A204.1 (cell line): ENCODE data around the gene RPGRIP1L.
"Not testable (repeated sequence)": the region's sequence is repeated elsewhere in the genome, so short reads cannot be mapped to it uniquely, and the experiment has no call there.

ENCODE experiments used
- FAIRE-seq: peaks from 2 replicates; lab custom pipeline; 2012; peaks lifted over from hg19 to GRCh38; lab: Jason Lieb, UNC

RPGRIP1L gene

DNA sequence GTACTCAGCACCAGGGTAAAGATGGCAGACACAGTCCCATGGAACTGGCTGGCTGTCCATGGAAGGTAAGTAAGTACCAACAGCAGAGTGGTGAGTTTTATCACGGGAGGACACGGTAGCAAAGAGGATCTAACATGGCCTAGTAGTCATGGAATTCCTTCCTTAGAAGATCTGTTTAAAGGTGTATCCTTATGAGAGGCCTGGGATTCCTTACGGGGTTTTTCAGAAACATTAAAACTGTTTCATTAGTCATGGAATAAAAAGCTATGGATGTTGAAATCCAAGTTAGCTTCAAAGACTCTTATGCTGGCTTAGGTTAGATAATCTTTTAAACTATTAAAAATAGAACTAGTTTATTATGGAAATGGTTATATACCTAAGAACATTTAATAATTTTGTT, 7.7 kb upstream of the RPGRIP1L start:
- FAIRE-seq = no peak

DNA sequence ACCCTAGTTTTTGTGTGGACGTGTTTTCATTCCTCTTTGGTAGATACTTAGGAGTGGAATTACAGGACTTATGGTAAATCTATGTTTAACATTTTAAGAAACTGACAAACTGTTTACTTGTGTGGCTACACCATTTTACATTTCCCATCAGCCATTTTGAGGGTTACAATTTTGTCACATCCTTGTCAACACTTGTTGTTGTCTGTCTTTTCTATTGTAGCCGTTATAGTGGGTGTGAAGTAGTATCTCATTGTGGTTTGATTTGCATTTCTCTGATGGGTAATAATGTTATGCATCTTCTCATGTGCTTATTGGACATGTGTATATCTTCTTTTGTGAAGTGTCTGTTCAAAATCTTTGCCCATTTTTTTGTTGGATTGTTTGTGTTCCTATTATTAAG, 4.8 kb upstream of the RPGRIP1L start:
- FAIRE-seq = no peak

DNA sequence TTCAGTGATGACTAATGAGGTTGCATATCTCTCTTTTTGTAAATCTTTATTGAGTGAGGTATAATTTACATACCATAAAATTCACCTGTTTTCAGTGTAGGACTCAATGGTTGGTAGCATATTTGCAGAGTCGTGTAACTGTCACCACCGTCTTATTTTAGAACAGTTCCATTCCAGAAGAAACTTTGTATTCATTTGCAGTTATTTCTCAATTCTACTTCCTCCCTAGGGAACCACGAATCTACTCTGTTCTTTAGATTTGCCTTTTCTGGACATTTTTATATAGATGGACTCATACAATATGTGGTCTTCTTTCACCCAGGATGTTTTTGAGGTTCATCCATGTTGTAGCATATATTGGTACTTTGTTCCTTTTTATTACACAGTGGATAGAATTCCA, 4.0 kb upstream of the RPGRIP1L start:
- no peak for FAIRE-seq

DNA sequence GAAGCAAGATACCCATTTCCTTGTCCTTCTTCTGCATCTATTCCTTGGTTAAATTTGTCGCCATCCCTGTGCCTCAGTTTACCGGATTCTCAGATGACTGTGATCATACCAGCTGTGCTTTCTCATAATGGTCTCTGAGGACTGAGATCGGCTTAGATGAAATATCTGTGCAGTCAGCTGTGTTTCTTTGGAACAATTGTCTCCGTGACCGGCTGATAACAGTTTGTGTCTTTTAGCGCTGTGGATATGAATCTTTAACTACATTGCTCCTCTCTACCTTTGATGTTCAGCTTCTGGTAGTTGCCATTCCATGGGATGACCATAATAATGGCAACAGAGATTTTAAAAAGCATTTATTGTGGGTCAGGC, 770 bp upstream of the RPGRIP1L start:
- FAIRE-seq = no peak

DNA sequence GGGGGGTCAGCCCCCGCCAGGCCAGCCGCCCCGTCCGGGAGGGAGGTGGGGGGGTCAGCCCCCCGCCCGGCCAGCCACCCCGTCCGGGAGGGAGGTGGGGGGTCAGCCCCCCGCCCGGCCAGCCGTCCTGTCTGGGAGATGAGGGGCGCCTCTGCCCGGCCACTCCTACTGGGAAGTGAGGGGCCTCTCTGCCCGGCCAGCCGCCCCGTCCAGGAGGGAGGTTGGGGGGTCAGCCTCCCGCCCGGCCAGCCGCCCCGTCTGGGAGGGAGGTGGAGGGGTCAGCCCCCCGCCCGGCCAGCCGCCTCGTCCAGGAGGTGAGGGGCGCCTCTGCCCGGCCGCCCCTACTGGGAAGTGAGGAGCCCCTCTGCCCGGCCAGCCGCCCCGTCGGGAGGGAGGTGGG, 5.4 kb downstream of the RPGRIP1L start:
- FAIRE-seq = not testable (repeated sequence)

DNA sequence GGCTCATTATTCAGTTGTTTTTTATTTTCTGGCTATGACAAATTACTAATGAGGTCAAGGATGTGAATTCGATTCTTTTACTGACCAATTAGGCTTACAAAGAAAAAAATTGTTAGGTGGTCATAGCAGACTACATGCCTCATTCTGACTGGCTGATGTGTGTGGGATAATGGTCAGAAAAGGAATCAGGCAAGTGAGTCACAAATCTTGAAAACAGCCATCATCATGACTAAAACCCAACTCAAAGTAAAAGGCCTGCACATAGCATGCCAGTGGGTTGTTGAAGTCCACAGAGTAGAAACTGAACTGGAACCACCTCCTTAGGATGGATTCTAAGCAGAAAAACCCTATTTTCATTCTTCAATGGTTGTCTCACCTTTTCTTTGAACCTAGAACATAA, 8.6 kb downstream of the RPGRIP1L start:
- no peak for FAIRE-seq

DNA sequence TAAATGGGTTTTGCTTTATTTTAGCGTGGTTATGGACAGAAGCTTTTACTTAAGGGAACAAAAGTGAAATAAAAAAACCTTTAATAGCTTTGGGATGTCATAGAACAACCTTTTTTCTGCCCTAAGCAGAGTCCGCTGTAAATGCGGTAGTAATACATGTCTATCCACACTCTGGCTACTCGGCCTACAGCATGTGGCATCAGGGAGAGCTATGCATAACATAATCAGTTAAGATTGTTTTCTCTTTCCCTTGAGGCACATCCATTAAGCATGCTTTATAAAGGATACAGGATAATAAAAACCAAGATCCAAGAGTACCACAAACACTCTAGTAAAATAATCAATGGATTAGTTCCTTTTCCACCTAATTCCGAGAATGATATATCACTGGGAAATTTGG, 10.3 kb downstream of the RPGRIP1L start:
- FAIRE-seq = no peak

DNA sequence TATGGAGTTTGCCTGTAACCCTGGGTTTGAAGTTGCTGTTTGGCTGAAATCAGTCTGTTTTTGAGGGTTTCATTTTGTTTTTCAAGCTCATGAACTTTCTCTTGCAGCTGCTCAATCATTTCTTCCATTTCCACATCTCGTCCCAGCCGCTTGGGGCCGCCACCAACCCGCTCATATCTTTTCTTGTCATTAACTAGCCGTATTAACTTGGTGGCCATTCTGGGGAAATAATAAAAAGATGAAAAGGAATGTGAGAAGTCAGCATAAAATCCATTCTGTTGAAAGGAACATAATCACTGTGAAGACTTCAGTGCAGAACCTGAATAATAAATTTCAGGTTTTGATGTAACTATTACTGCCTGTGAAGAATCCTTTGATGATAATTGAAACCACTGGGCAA, 11.5 kb downstream of the RPGRIP1L start:
- no peak for FAIRE-seq

DNA sequence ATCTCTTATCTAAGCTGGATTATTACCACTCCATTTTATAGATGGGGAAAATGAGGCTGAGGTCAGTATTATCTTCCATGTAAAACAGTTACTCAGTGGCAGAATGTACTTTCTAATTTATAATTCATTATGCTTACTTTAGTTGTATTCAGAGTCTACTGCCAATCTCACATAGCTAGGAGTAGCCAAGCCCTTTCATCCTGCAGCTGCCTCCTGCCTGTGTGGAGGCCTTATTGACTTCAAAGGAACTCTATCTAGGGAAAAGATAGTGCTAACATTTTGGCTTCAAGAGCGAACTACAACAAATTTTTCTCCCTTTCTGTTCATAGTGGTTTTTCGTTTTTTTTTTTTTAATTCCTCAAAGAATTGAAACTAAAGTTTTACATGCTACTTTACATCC, 12.9 kb downstream of the RPGRIP1L start:
- no peak for FAIRE-seq

DNA sequence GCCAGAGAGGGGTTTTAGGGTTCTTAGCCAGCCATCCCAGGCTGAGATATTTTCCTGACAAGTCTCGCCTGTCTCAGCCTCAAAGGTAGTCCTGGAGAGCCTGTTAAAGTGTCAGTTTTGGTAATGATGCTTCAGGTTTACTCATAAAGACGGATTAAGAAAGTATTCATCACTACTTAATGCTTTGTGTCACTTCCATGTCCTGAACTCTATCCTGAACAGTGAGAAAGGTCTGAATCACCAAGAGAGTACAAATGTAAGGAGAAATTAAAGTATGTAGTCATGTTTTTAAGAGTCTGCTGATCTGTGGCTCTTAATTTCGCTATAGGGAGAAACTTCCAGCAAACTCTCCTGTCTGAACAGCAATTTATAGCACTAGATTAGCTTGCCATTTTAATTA, 14.0 kb downstream of the RPGRIP1L start:
- no peak for FAIRE-seq

DNA sequence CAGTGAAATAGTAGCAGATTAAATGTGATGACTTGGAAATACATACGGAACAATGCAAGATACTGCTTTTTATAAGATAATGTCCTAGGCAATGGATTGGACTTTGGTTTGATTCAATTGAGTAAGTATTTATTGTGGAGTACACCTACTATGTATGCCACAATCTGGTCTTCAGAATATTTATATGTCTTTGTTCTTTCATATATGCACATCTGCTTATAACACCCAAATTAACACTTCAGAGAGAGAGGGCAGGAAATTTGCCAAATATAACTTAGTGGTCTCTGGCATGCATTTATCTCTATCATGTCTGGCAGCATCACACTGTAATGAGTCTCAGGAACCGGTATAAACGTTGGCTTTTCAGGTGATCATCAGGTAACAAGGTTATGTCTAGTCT, 16.9 kb downstream of the RPGRIP1L start:
- FAIRE-seq = no peak

DNA sequence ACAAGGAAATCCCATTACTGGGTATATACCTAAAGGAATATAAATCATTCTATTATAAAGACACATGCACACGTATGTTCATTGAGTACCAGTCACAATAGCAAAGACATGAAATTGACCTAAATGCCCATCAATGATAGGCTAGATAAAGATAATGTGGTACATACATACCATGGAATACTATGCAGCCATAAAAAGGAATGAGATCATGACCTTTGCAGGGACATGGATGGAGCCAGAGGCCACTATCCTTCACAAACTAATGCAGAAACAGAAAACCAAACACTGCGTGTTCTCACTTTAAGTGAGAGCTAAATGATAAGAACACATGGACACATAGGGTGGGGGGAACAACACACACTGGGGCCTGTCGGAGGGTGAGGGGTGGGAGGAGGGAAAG, 18.3 kb downstream of the RPGRIP1L start:
- FAIRE-seq = not testable (repeated sequence)

DNA sequence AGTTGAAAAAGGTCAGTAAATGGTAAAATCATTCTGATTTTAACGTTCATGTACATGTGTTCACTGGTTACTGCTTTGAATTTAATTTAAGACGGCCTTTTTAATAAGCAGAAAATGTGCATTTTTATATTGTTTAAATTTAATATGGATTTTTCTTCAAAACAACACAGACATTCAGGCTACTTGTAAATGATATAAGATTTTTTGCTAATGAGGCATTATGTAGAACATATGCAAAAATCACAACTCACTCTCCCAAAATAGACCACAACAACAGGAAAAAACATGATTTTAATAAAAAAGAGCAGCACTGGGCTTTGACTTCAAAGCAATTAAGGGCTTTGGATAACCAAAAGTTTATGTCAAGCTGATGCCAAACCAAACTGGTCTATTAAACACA, 22.3 kb downstream of the RPGRIP1L start:
- FAIRE-seq = no peak

DNA sequence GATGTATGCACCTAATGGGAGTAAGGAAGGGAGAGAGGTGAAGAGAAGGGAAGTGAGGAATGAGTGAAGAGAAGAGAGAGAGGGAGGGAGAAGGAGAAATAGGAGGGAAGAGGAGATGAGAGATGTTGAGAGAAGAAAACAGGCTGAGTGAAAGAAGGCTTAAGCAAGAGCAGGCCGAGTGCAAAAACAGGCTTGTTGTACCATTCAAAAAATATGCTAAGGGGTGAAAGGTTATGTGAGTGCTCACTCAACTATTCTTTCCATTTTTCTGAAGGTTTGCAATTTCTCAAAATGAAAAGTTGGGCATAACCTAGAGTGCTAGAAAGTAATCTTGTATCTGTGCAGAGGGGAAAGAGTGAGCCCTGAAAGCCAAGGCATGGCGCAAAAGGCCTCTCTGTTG, 22.9 kb downstream of the RPGRIP1L start:
- no peak for FAIRE-seq

DNA sequence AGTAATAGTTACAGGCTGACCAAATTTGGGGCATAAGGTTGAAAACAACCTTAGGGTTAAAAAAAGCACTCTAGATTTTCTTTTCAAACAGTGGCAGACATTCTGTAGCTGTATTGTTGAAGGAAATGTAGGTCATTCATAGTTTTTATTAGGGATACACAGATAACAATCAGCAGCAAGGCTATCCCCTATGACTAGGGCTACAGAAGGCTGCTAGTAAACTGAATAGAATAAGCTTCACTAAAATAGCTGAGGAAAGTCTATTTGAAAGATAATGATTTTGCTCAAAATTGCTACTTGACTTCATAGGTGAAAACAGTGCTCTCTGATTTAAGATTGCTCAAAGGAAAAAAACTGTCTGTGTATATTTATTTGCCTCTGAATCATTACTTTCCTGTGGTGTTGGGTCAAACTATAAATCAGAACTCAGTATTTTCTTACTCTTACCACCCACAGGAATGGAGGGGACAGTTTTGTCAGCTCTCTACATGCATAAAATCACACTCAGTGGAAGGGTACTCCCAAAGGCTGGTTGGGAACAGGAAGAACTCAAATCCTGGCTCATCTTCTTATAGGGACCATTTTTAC, 24.8 kb downstream of the RPGRIP1L start:
- no peak for FAIRE-seq

DNA sequence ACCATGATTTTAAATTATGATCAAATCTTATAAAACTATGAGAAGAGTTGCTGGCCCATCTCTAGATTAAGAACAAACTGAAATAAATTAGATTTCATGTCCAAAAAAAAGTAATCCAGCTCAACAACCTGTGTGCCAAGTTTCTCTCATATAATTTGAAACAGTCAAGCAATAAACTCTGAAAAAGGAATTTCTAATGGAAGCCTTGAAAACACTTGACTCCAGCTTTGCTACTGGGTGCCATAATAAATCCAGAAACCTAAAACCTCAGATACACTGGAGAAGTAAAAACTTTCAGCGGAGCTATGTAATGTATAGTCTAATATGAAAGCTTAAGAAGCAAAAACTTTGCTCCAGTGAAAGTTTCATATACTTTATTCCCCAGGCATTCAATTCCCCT, 25.5 kb downstream of the RPGRIP1L start:
- no peak for FAIRE-seq

DNA sequence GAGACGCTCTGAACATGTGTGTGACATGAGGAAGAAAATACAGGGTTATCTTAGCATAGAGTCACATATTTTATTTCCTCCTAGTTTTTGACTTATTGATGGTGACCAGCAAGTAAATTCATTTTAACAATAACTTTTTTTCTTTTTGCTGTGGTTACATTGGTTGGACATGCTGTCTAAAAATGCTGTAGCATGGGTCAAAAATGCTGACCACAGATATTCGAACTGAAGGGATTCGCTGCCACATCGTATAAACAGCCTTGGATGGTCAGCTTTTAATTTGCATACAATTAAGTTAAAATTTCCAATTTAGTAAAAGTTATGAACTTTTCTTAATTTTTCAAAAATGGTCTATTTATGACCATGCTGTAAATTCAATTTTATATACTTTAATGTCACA, 30.5 kb downstream of the RPGRIP1L start:
- FAIRE-seq = no peak

DNA sequence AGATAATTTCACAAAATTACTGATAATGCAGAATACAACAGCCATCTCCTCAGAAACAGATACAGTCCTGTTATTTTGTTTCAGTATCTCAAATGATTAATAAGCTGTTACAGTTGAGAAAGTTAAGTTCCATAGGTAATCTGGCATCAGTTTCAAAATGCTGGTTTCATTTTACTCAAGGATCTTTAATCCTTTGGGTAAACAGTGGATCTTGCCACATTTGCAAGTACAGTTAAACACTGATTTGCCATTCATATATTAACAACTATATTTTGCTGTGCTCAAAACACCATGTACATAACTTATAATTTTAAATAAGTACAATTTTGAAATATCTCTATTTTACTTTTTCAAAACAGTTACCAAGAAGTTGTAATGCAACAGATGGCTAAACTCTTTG, 31.2 kb downstream of the RPGRIP1L start:
- no peak for FAIRE-seq

DNA sequence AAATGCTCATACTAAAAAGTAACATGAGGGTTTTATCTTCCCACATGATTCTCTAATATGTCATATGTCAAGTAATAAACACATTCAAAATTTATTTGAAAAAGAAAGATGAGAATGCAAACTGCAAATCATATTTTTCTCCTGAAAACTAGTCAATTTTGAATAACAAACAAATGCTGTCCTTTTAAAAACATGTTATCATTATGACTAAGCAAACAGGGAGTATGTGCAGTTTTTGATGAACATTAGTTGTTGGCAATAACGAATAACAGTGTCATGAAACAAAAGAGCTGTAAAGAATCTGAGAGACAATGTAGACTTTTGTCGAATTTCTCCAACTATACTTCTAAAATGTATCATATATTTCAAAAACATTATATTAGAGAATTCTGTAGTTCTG, 34.8 kb downstream of the RPGRIP1L start:
- peak; percentile 16 for FAIRE-seq

DNA sequence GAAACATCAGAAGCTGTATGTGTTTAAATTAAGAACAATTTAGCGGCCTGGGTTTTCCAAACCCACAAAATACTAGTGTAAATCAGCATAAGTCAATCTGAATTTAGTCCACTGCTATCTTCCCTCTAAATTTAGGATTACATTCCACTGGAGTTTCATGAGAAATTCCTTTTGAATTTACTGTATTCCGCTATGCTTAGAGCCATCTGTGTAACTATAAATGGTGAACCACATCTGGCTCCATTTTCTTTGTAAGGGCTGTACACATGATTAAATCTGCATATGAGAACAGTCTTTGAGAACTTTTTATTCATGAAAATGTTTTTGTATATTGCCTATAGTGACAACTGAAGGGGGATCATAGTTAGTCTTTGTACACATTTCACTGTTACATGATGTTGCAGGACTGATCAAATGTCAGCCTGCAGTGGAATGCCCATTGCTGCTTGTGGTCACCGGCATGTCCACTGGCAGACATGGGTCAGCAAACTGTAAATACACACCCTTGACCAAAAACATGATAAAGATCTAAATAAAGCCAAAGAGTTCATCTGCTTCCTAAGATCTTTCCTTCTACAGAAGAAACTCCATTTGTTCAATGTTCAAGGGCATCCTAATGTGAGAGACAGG, 36.8 kb downstream of the RPGRIP1L start:
- FAIRE-seq = no peak

DNA sequence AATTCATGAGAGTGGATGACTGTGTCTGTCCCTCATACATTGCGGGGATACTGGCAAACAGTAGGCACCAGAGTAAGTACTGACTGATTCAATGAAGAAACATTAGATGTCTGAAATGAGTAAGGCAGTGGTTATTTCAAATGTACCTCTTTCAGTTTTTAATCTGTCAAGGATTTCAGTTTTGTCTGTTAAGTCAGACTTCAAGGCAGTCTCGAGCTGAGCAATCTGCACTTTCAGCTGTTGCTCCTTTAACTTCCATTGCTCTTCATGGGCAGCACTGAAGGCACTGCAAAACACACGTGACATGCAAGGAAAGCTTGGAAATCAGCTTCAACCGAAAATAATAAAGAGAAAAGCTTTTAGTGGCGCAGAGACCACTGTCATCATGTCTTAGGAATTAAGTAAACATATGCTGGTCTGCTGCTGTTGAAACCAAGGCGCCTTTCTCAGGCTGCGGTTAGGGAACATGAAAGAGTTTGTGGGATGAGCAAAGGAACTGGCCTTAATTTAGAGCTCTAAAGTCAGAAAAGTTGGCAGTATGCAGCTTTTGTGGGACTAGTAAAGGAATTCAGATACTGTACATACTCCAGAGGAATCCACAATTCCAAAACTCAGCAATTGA, 38.8 kb downstream of the RPGRIP1L start:
- FAIRE-seq = no peak

DNA sequence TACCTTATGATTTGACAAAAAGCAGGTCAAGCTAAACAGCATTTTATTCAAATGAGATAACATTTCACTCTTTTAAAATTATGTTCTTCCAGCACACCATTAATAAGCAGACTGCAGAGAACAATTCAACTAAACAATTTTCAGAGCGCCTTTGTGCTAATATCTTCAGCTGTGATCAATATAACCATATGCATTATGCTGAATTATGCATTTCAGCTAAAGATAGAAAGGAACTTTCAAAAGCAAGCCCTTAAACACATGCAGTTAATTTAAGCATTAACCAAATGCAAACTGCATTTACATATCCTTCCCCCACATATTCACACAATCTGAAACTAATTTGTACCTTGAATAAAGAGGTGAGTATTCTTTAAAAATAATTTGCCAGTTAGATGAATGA, 41.6 kb downstream of the RPGRIP1L start:
- no peak for FAIRE-seq

DNA sequence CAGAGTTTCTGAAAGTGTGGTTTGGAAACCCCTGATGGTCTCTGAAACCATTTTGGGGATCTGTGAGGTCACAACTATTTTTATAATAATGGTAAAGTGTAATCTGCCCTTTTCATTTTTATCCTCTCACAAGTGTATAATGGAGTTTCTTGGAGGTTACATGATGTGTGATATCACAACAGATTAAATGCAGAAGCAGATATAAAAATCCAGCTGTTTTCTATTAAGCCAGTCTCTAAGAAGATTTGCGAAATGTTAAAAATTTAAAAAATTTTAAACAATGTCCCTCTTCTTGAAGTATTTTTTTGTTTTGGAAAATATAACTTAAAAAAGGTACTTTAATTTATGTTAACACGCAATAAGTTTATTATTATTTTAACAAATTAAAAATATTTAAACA, 48.7 kb downstream of the RPGRIP1L start:
- FAIRE-seq = peak; percentile 72

DNA sequence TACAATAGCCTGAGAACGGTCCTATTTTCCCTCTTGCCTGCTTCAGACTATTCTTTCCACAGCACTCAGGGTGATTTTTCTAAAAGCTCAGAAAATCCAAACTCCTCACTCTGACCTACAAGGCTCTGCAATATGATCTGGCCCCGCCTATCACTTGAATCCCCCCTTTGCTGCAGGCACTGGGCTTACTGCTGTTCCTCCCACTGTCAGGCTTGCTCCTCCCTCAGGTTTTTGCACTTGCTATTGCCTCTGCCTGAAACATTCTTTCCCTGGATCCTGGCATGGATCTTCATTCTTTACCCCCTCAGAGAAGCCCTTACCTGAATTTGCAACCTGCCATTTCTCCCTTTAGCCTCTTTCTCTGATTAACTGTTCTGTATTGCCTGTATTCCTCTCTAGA, 52.3 kb downstream of the RPGRIP1L start:
- FAIRE-seq = no peak
